ENCODE data around the gene ADAM20. TPM values are rescaled to one million over a fixed set of nuclear protein-coding genes. Genes with fewer than 3 reads are reported as not detected.

The ADAM20 gene
- total RNA-seq: 1 to 10 TPM in 1 of 2 donors, under 1 TPM in 1; 0.56 to 2.4 TPM

GRCh38 chr14:70534904-70535303 is at the start of gene ADAM20:
ADAM20 (minus strand) TSS chr14:70535004; CDS start chr14:70524757, 10,247 bp downstream.
- DNase-seq (ENCODE audit: low spot score in 2 of 2) (no peak), ATAC-seq (no peak)
- Mint-ChIP-seq H3K36me3 (peaks cover 13 to 15% of the 10 kb centered on the region in 2 donors), H3K9me3 (peaks cover 0 to 7% of the 10 kb centered on the region in 2 donors), H3K27ac (no peak within 1 kb of the TSS)

GRCh38 chr14:70576891-70577290 is 42.1 kb upstream of the ADAM20 start:
- Mint-ChIP-seq H3K36me3 (peaks cover 15 to 17% of the 10 kb centered on the region in 2 donors), H3K9me3 (peaks cover 4 to 5% of the 10 kb centered on the region in 2 donors), H3K27ac (no peak overlapping the region)
- no peak for DNase-seq (ENCODE audit: low spot score in 2 of 2)
- ATAC-seq: no peak

GRCh38 chr14:70573050-70573449 is 38.2 kb upstream of the ADAM20 start:
- Mint-ChIP-seq H3K27ac (no peak overlapping the region), H3K36me3 (peaks cover 24 to 31% of the 10 kb centered on the region in 2 donors), H3K9me3 (peaks cover 4 to 12% of the 10 kb centered on the region in 2 donors)
- ATAC-seq (no peak), DNase-seq (ENCODE audit: low spot score in 2 of 2) (no peak)

- Mint-ChIP-seq H3K36me3 (peaks cover 36 to 37% of the 10 kb centered on the region in 2 donors), H3K27ac (peak overlapping the region in 1 of 2 donors; percentile 30), H3K9me3 (peaks cover 8 to 12% of the 10 kb centered on the region in 2 donors)
- no peak for DNase-seq (ENCODE audit: low spot score in 2 of 2)
- ATAC-seq: peak in 1 of 2 donors; percentile 93
Observed at GRCh38 chr14:70571139-70571538, 36.3 kb upstream of the ADAM20 start.

GRCh38 chr14:70567791-70568190 is 33.0 kb upstream of the ADAM20 start:
- Mint-ChIP-seq H3K36me3 (peaks cover 53 to 59% of the 10 kb centered on the region in 2 donors), H3K27ac (no peak overlapping the region), H3K9me3 (peaks cover 8 to 15% of the 10 kb centered on the region in 2 donors)
- ATAC-seq: peak in 1 of 2 donors; percentile 46
- DNase-seq (ENCODE audit: low spot score in 2 of 2): peak in 1 of 2 donors; percentile 14

- DNase-seq (ENCODE audit: low spot score in 2 of 2) (no peak), ATAC-seq (no peak)
- H3K36me3 Mint-ChIP-seq: peaks cover 60 to 68% of the 10 kb centered on the region in 2 donors
- peaks cover 15 to 29% of the 10 kb centered on the region in 2 donors for H3K9me3 Mint-ChIP-seq
- no peak overlapping the region for H3K27ac Mint-ChIP-seq
Observed at GRCh38 chr14:70563869-70564268, 29.1 kb upstream of the ADAM20 start.

- Mint-ChIP-seq H3K27ac (no peak overlapping the region), H3K36me3 (peaks cover 60 to 68% of the 10 kb centered on the region in 2 donors), H3K9me3 (peaks cover 15 to 29% of the 10 kb centered on the region in 2 donors)
- ATAC-seq (no peak), DNase-seq (ENCODE audit: low spot score in 2 of 2) (no peak)
Observed at GRCh38 chr14:70563417-70563816, 28.6 kb upstream of the ADAM20 start.

GRCh38 chr14:70558356-70558755 is 23.6 kb upstream of the ADAM20 start:
- Mint-ChIP-seq H3K36me3 (peaks cover 29 to 40% of the 10 kb centered on the region in 2 donors), H3K9me3 (peaks cover 10 to 25% of the 10 kb centered on the region in 2 donors), H3K27ac (no peak overlapping the region)
- ATAC-seq: no peak
- DNase-seq (ENCODE audit: low spot score in 2 of 2): no peak

GRCh38 chr14:70555890-70556289 is 21.1 kb upstream of the ADAM20 start:
- no peak for DNase-seq (ENCODE audit: low spot score in 2 of 2)
- Mint-ChIP-seq H3K9me3 (peaks cover 0 to 8% of the 10 kb centered on the region in 2 donors), H3K36me3 (peaks cover 4 to 15% of the 10 kb centered on the region in 2 donors), H3K27ac (peak overlapping the region in 1 of 2 donors; percentile 51)
- ATAC-seq: no peak

GRCh38 chr14:70538087-70538486 is 3.3 kb upstream of the ADAM20 start:
- no peak overlapping the region for H3K27ac Mint-ChIP-seq
- H3K9me3 Mint-ChIP-seq: peaks cover 0 to 3% of the 10 kb centered on the region in 2 donors
- DNase-seq (ENCODE audit: low spot score in 2 of 2) (no peak), ATAC-seq (no peak)
- H3K36me3 Mint-ChIP-seq: peaks cover 4% of the 10 kb centered on the region in 2 donors

GRCh38 chr14:70536830-70537229 is 2.0 kb upstream of the ADAM20 start:
- Mint-ChIP-seq H3K9me3 (peaks cover 0 to 7% of the 10 kb centered on the region in 2 donors), H3K36me3 (peaks cover 13 to 15% of the 10 kb centered on the region in 2 donors), H3K27ac (no peak overlapping the region)
- ATAC-seq (no peak), DNase-seq (ENCODE audit: low spot score in 2 of 2) (no peak)

- ATAC-seq: no peak
- peaks cover 13 to 15% of the 10 kb centered on the region in 2 donors for H3K36me3 Mint-ChIP-seq
- no peak overlapping the region for H3K27ac Mint-ChIP-seq
- no peak for DNase-seq (ENCODE audit: low spot score in 2 of 2)
- peaks cover 0 to 7% of the 10 kb centered on the region in 2 donors for H3K9me3 Mint-ChIP-seq
Observed at GRCh38 chr14:70530417-70530816, 4.4 kb downstream of the ADAM20 start.

GRCh38 chr14:70527501-70528105 is 7.2 kb downstream of the ADAM20 start:
- no peak for DNase-seq (ENCODE audit: low spot score in 2 of 2)
- Mint-ChIP-seq H3K9me3 (peaks cover 0 to 3% of the 10 kb centered on the region in 2 donors), H3K27ac (no peak overlapping the region), H3K36me3 (peaks cover 6 to 25% of the 10 kb centered on the region in 2 donors)
- ATAC-seq: no peak

GRCh38 chr14:70525691-70526090 is 9.1 kb downstream of the ADAM20 start:
- DNase-seq (ENCODE audit: low spot score in 2 of 2) (no peak), ATAC-seq (no peak)
- H3K36me3 Mint-ChIP-seq: peaks cover 4 to 27% of the 10 kb centered on the region in 2 donors
- no peak overlapping the region for H3K27ac Mint-ChIP-seq
- H3K9me3 Mint-ChIP-seq: peaks cover 2 to 6% of the 10 kb centered on the region in 2 donors

GRCh38 chr14:70515811-70516210 is 19.0 kb downstream of the ADAM20 start:
- no peak for DNase-seq (ENCODE audit: low spot score in 2 of 2)
- peaks cover 5 to 7% of the 10 kb centered on the region in 2 donors for H3K36me3 Mint-ChIP-seq
- H3K9me3 Mint-ChIP-seq: peaks cover 8 to 11% of the 10 kb centered on the region in 2 donors
- peak; percentile 38 to 72 for ATAC-seq
- H3K27ac Mint-ChIP-seq: no peak overlapping the region

GRCh38 chr14:70514168-70515069 is 20.4 kb downstream of the ADAM20 start:
- Mint-ChIP-seq H3K36me3 (no peaks in the 10 kb centered on the region), H3K9me3 (peaks cover 3 to 5% of the 10 kb centered on the region in 2 donors), H3K27ac (peak overlapping the region in 1 of 2 donors; percentile 16)
- DNase-seq (ENCODE audit: low spot score in 2 of 2) (no peak), ATAC-seq (peak; percentile 33 to 61)

GRCh38 chr14:70498191-70498590 is 36.6 kb downstream of the ADAM20 start:
- Mint-ChIP-seq H3K27ac (no peak overlapping the region), H3K9me3 (peaks cover 4 to 5% of the 10 kb centered on the region in 2 donors), H3K36me3 (peaks cover 0 to 29% of the 10 kb centered on the region in 2 donors)
- ATAC-seq: no peak
- no peak for DNase-seq (ENCODE audit: low spot score in 2 of 2)
